A549 (cell line): ENCODE data around the gene PLEKHG7.

ENCODE experiments used
- EP300 ChIP-seq, 2 experiments: fragments of >200 bp; sonication (Bioruptor Twin); formaldehyde crosslinking; IDR thresholded peaks; 2 replicates in 1 of 2; 3 replicates in 1 of 2; pipeline ENCODE4 v1.6.1; 2016 to 2017
- MAZ ChIP-seq: fragments of 150-350 bp; IDR thresholded peaks from 2 replicates; pipeline ENCODE4 v1.6.1; 2014; ENCODE audit warnings: antibody characterized with exemption, low read depth, low read length, borderline replicate concordance
- PBX3 ChIP-seq: IDR thresholded peaks from 2 replicates; pipeline ENCODE4 v1.6.1; 2012
- POLR2A ChIP-seq: IDR thresholded peaks from 2 replicates; pipeline ENCODE4 v1.6.1; 2012; ENCODE audit warnings: mild to moderate bottlenecking, low read length
- REST ChIP-seq: fragments of 200-600 bp; sonication (generic); IDR thresholded peaks from 2 replicates; pipeline ENCODE4 v1.6.1; 2016; ENCODE audit warnings: antibody characterized with exemption, mild to moderate bottlenecking, moderate library complexity

- TF ChIP-seq MAZ (no peak), POLR2A (no peak), EP300 (IDR thresholded peaks at IDR 0.05) (no peak), PBX3 (no peak), REST (no peak)
Observed at GRCh38 chr12:92775416-92775815, 72.6 kb downstream of the PLEKHG7 start.
